Left ventricle myocardium inferior (tissue), 1 donor: ENCODE measurements around the gene ACTR3. TPM values are rescaled to one million over a fixed set of nuclear protein-coding genes. Genes with fewer than 3 reads are reported as not detected.

Source experiments
- DNase-seq: peaks from one replicate; pipeline ENCODE4 v3.0.0-alpha.2; 2020
- H3K27ac ChIP-seq: fragments of 200-600 bp; replicated peaks from 2 replicates; pipeline ENCODE4 v1.8.0; 2021
- H3K27me3 ChIP-seq: fragments of 200-600 bp; 2 replicates; pipeline ENCODE4 v1.8.0; 2021; ENCODE audit warnings: low read depth
- H3K36me3 ChIP-seq: fragments of 200-600 bp; 2 replicates; pipeline ENCODE4 v1.8.0; 2021
- H3K4me1 ChIP-seq: fragments of 200-600 bp; 2 replicates; pipeline ENCODE4 v1.8.0; 2021
- H3K4me3 ChIP-seq: fragments of 200-600 bp; 2 replicates; pipeline ENCODE4 v1.8.0; 2021; ENCODE audit warnings: mild to moderate bottlenecking, moderate library complexity
- H3K9me3 ChIP-seq: fragments of 200-600 bp; replicated peaks from 2 replicates; pipeline ENCODE4 v1.8.0; 2021
- intact Hi-C: fragments of 100-400 bp; cut with micrococcal nuclease; formaldehyde crosslinking; loops from one replicate; pipeline ENCODE4 v1.11.0; 2022
- total RNA-seq: library from RNA; stranded (reverse); fragmentation: NEBNext Ultra II Directional; extraction: Animal tissue kit (Norgen Biotek cat#: 25700); gene quantifications from one replicate; pipeline ENCODE4 v1.2.1, GENCODE V29; 2021
- TF ChIP-seq, protein P1 (sequence below): fragments of 200-600 bp; IDR thresholded peaks from 2 replicates; pipeline ENCODE4 v1.8.0; 2021; ENCODE audit warnings: antibody characterized with exemption, mild to moderate bottlenecking, borderline replicate concordance
- donor health status: DM: no; HTN: yes; CAD: no; lungs with severe emphysema.

Gene ACTR3
- total RNA-seq, 1 donor from 2014 or later, result 108 TPM

DNA sequence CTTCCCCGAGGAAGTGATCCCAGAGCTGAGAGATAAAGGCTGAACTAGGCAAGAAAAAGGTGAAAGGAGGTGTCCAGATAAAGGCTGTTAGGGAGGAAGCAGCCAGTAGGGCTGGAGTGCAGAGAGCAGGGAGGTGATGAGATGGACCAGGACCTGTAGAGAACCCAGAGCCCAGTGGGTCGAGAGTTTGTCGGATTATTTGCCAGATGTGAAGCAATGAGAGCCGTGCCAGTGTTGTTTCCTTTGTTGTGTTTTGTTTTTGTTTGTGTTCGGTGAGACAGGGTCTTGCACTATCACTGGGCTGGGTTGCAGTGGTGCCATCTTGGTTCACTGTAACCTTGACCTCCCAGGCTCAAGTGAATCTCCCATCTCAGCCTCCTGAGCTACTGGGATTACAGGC, 111.3 kb downstream of the ACTR3 start:
- Histone ChIP-seq H3K27me3 (peaks cover 6% of the 10 kb centered on the region), H3K4me1 (no peaks in the 10 kb centered on the region), H3K27ac (no peak overlapping the region), H3K36me3 (no peaks in the 10 kb centered on the region), H3K9me3 (no peaks in the 10 kb centered on the region), H3K4me3 (no peak overlapping the region)
- TF ChIP-seq, protein P1, sequence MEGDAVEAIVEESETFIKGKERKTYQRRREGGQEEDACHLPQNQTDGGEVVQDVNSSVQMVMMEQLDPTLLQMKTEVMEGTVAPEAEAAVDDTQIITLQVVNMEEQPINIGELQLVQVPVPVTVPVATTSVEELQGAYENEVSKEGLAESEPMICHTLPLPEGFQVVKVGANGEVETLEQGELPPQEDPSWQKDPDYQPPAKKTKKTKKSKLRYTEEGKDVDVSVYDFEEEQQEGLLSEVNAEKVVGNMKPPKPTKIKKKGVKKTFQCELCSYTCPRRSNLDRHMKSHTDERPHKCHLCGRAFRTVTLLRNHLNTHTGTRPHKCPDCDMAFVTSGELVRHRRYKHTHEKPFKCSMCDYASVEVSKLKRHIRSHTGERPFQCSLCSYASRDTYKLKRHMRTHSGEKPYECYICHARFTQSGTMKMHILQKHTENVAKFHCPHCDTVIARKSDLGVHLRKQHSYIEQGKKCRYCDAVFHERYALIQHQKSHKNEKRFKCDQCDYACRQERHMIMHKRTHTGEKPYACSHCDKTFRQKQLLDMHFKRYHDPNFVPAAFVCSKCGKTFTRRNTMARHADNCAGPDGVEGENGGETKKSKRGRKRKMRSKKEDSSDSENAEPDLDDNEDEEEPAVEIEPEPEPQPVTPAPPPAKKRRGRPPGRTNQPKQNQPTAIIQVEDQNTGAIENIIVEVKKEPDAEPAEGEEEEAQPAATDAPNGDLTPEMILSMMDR, result no peak
- intact Hi-C loops, result no loop called here
- DNase-seq, result no peak

DNA sequence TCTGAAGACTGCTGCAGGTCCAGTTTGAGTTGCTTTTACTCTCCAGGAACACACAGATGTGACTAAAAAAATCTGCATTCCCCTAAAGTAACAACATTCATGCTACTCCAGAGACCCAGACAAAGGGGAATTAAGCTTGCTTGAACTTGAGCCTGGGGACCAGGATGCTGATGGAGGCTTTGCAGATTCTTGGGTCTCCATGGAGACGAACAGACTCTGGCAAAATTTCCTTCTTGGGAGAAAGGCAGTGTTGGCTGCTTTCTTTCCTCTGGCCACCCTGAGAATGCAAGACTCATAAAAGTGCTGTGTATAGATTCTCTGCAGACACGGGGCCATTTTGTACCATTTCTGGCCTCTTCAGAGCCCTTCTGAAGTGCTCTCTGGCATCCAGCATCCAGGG, 112.0 kb downstream of the ACTR3 start:
- TF ChIP-seq, protein P1, result no peak
- Histone ChIP-seq H3K4me3 (no peak overlapping the region), H3K9me3 (no peaks in the 10 kb centered on the region), H3K27ac (no peak overlapping the region), H3K27me3 (peaks cover 6% of the 10 kb centered on the region), H3K36me3 (no peaks in the 10 kb centered on the region), H3K4me1 (no peaks in the 10 kb centered on the region)
- no peak for DNase-seq
- intact Hi-C loops, result no loop called here

DNA sequence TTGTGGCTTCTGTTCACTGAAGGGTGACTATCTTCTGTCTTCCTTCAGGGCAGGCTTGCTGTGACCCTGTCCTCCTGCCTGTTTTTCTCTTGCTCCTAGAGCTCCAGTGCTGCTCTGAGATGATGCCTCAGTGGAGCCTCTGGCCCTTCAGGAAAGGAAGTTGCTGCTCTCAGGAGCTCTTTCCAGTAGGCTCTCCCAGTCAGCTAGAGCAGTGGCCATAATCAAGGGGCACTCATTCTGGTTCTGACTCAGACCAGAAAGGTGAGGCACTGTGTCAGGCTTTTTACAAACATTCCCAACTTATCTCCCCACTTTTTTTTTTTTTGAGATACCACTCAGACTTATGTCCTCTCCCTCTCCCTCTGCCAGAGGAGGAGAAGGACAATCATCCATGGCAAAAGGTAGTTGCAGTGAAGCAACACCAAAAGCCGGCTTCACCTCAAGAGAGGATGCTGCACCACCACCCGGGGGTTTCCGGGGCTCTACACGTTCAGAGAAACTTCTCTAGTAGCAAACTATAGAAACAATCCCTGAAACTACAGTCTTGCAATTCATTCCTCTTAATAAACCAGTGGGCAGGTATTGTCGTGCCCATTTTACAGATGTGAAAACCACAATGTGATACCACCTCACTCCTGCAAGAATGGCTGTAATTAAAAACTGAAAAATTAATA, 115.4 kb downstream of the ACTR3 start:
- no peaks in the 10 kb centered on the region for H3K36me3 ChIP-seq
- H3K9me3 ChIP-seq, result no peaks in the 10 kb centered on the region
- no peak overlapping the region for H3K27ac ChIP-seq
- H3K4me1 ChIP-seq, result no peaks in the 10 kb centered on the region
- H3K27me3 ChIP-seq, result peaks cover 6% of the 10 kb centered on the region
- TF ChIP-seq, protein P1, result no peak
- no peak for DNase-seq
- H3K4me3 ChIP-seq, result no peak overlapping the region
- intact Hi-C loops, result no loop called here

DNA sequence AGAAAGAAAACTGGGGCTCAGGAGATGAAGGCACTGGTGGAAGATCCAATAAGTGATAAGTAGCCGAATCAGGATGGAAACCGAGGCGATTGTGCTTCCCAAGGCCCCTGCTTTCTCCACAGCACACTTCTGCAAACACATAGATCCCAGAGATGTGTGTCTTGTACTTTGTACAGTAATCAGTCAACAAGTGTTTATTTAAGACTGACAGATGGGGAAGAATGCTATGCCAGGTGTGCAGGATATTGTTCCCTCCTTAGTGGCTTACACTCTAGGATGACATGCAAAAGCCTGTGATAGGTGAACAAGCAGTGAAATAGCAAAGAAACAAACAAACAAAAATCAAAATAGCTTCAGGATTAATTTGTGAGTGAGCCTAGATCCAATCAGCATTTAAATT, 116.6 kb downstream of the ACTR3 start:
- intact Hi-C loops, result no loop called here
- Histone ChIP-seq H3K36me3 (no peaks in the 10 kb centered on the region), H3K27ac (no peak overlapping the region), H3K9me3 (no peaks in the 10 kb centered on the region), H3K4me3 (no peak overlapping the region), H3K4me1 (no peaks in the 10 kb centered on the region), H3K27me3 (no peaks in the 10 kb centered on the region)
- DNase-seq, result no peak
- TF ChIP-seq, protein P1, result no peak

- no peaks in the 10 kb centered on the region for H3K27me3 ChIP-seq
- TF ChIP-seq, protein P1, result no peak
- no peak for DNase-seq
- no peaks in the 10 kb centered on the region for H3K9me3 ChIP-seq
- H3K4me3 ChIP-seq, result no peak overlapping the region
- intact Hi-C loops, result no loop called here
- no peak overlapping the region for H3K27ac ChIP-seq
- H3K4me1 ChIP-seq, result no peaks in the 10 kb centered on the region
- H3K36me3 ChIP-seq, result no peaks in the 10 kb centered on the region
Measured at GRCh38 chr2:114007436-114007835, 117.5 kb downstream of the ACTR3 start.
